ENCODE data around the gene DTWD1.
A peak's percentile ranks its signal among the peaks of the same experiment; 100 is the strongest.

Gene DTWD1

DNA sequence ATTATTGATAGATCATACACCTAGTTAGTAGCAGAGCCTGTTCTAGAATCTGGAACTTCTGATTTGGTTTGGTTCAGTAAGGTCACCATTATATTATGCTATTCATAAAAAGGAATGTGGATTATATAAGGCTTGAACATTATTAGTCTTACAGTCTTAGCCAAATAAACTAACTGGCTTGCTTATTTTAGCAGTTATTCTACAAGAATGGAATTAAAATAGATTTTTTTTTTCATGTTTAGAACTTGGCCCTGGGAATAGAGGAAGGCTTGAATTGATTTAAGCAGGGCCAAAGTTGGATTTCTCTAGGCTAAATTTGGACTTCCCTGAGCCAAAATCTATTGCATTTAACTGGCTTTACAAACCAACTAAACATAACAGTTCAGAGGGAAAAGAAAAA lies 24.4 kb downstream of the DTWD1 start:
- no peaks in the 10 kb centered on the region for H3K9me3 ChIP-seq (ENCODE audit: control extremely low read depth in 1 of 5, control insufficient read depth in 4 of 5, insufficient read depth in 2 of 5, low read depth in 1 of 5, low read length in 4 of 5)
- CTCF ChIA-PET, result no interaction called here
- peaks cover 8 to 24% (median 12%) of the 10 kb centered on the region in 4 experiments for H3K36me3 ChIP-seq (ENCODE audit: control insufficient read depth in 4 of 4, insufficient read depth in 4 of 4, low read length in 3 of 4)
- no peaks in the 10 kb centered on the region for H3K27me3 ChIP-seq (replicated peaks in 2 of 5; ENCODE audit: control insufficient read depth in 4 of 5, insufficient read depth in 5 of 5, low read length in 4 of 5)
- no peaks in the 10 kb centered on the region for H3K4me1 ChIP-seq (ENCODE audit: control extremely low read depth in 1 of 4, control insufficient read depth in 4 of 4, insufficient read depth in 4 of 4, low read length in 3 of 4)
- no peak for DNase-seq
- POLR2A ChIA-PET, result interaction anchor here (0.6 kb wide), 1 partner anchor 154 kb away, joined by 4 read pairs; no protein-coding TSS in a partner anchor
- H3K27ac ChIP-seq (ENCODE audit: insufficient read depth in 1 of 2, low read depth in 1 of 2, low read length in 2 of 2, poor library complexity in 1 of 2, severe bottlenecking in 2 of 2), result no peak overlapping the region
- H3K4me3 ChIP-seq (ENCODE audit: control insufficient read depth in 1 of 7, extremely low read depth in 1 of 7, insufficient read depth in 4 of 7, low read depth in 2 of 7, low read length in 6 of 7), result no peak overlapping the region

DNA sequence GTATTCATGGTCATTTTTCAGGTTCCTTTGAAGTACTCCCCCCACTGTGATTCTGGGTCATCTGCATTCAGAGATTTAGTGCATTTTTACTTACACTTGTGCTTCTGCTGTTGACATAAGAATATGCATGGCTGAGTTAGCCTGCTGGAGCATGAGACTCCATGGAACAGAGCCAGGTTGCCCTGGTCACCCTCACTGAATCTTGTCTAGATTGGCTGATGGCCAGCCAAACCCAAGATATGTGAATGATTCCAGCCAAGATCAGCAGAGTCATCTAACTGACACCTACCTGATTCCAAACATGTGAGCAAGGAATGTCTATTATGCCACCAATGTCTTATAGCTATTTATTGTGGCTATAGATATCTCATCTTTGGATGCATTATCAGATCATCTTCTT lies 25.1 kb downstream of the DTWD1 start:
- DNase-seq, result no peak
- POLR2A ChIA-PET, result no interaction called here
- no peak overlapping the region for H3K27ac ChIP-seq (ENCODE audit: insufficient read depth in 1 of 2, low read depth in 1 of 2, low read length in 2 of 2, poor library complexity in 1 of 2, severe bottlenecking in 2 of 2)
- H3K27me3 ChIP-seq (replicated peaks in 2 of 5; ENCODE audit: control insufficient read depth in 4 of 5, insufficient read depth in 5 of 5, low read length in 4 of 5), result no peaks in the 10 kb centered on the region
- no peak overlapping the region for H3K4me3 ChIP-seq (ENCODE audit: control insufficient read depth in 1 of 7, extremely low read depth in 1 of 7, insufficient read depth in 4 of 7, low read depth in 2 of 7, low read length in 6 of 7)
- H3K9me3 ChIP-seq (ENCODE audit: control extremely low read depth in 1 of 5, control insufficient read depth in 4 of 5, insufficient read depth in 2 of 5, low read depth in 1 of 5, low read length in 4 of 5), result no peaks in the 10 kb centered on the region
- no peaks in the 10 kb centered on the region for H3K4me1 ChIP-seq (ENCODE audit: control extremely low read depth in 1 of 4, control insufficient read depth in 4 of 4, insufficient read depth in 4 of 4, low read length in 3 of 4)
- CTCF ChIA-PET, result no interaction called here
- peaks cover 8 to 21% (median 11%) of the 10 kb centered on the region in 4 experiments for H3K36me3 ChIP-seq (ENCODE audit: control insufficient read depth in 4 of 4, insufficient read depth in 4 of 4, low read length in 3 of 4)

DNA sequence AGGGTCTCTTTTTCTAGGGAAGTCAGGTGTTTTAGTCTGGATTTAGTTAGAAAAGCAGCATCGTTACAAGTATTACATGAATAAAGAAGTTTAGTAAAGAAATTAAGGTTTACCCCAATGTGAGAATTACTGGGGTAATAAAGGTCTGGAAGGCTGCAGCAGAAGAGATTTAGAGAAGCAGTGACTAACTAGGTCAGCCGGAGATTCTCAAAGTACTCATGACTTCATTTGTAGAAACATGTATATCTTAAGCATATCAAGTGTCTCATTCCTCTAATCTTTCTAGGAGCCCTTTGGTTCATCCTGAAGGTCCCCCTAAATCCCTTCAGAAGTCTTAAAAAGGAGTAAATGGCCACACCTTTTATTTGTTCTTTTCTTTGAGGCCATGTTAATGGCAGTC lies 26.0 kb downstream of the DTWD1 start:
- Histone ChIP-seq H3K4me1 (ENCODE audit: control extremely low read depth in 1 of 4, control insufficient read depth in 4 of 4, insufficient read depth in 4 of 4, low read length in 3 of 4) (no peaks in the 10 kb centered on the region), H3K36me3 (ENCODE audit: control insufficient read depth in 4 of 4, insufficient read depth in 4 of 4, low read length in 3 of 4) (peaks cover 8 to 21% (median 11%) of the 10 kb centered on the region in 4 experiments), H3K4me3 (ENCODE audit: control insufficient read depth in 1 of 7, extremely low read depth in 1 of 7, insufficient read depth in 4 of 7, low read depth in 2 of 7, low read length in 6 of 7) (no peak overlapping the region), H3K27ac (ENCODE audit: insufficient read depth in 1 of 2, low read depth in 1 of 2, low read length in 2 of 2, poor library complexity in 1 of 2, severe bottlenecking in 2 of 2) (no peak overlapping the region), H3K27me3 (replicated peaks in 2 of 5; ENCODE audit: control insufficient read depth in 4 of 5, insufficient read depth in 5 of 5, low read length in 4 of 5) (no peaks in the 10 kb centered on the region), H3K9me3 (ENCODE audit: control extremely low read depth in 1 of 5, control insufficient read depth in 4 of 5, insufficient read depth in 2 of 5, low read depth in 1 of 5, low read length in 4 of 5) (peaks cover 0 to under 1% (median 0%) of the 10 kb centered on the region in 5 experiments)
- 100% methylated on average over 2 of the region's 2 CpGs for WGBS (ENCODE audit: insufficient coverage)
- ChIA-PET POLR2A (no interaction called here), CTCF (no interaction called here)
- DNase-seq, result no peak

DNA sequence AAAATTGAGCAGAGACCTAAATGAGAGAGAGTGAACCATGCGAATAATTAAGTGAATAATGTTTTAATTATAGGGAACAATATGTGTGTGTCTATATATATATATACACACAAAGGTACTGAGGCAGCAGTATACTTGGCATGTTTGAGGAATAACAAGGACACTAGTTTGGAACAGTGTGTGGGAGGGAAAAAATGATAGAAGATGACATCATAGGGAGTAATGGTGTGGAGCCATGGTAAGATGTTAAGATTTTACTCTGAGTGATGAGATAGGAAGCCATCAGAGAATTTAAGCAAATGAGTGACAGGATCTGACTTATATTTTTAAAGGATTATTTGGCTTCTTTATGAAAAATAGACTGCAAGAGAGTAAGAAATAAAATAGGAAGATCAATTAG lies 29.1 kb downstream of the DTWD1 start:
- H3K36me3 ChIP-seq (ENCODE audit: control insufficient read depth in 4 of 4, insufficient read depth in 4 of 4, low read length in 3 of 4), result peaks cover 3 to 9% (median 4%) of the 10 kb centered on the region in 4 experiments
- H3K4me3 ChIP-seq (ENCODE audit: control insufficient read depth in 1 of 7, extremely low read depth in 1 of 7, insufficient read depth in 4 of 7, low read depth in 2 of 7, low read length in 6 of 7), result no peak overlapping the region
- POLR2A ChIA-PET, result no interaction called here
- CTCF ChIA-PET, result no interaction called here
- no peaks in the 10 kb centered on the region for H3K4me1 ChIP-seq (ENCODE audit: control extremely low read depth in 1 of 4, control insufficient read depth in 4 of 4, insufficient read depth in 4 of 4, low read length in 3 of 4)
- H3K9me3 ChIP-seq (ENCODE audit: control extremely low read depth in 1 of 5, control insufficient read depth in 4 of 5, insufficient read depth in 2 of 5, low read depth in 1 of 5, low read length in 4 of 5), result peaks cover 3 to 20% (median 14%) of the 10 kb centered on the region in 5 experiments
- DNase-seq, result no peak
- no peak overlapping the region for H3K27ac ChIP-seq (ENCODE audit: insufficient read depth in 1 of 2, low read depth in 1 of 2, low read length in 2 of 2, poor library complexity in 1 of 2, severe bottlenecking in 2 of 2)
- WGBS (ENCODE audit: insufficient coverage), result no CpG with 5 or more reads among the region's 1 CpG
- H3K27me3 ChIP-seq (replicated peaks in 2 of 5; ENCODE audit: control insufficient read depth in 4 of 5, insufficient read depth in 5 of 5, low read length in 4 of 5), result no peaks in the 10 kb centered on the region

DNA sequence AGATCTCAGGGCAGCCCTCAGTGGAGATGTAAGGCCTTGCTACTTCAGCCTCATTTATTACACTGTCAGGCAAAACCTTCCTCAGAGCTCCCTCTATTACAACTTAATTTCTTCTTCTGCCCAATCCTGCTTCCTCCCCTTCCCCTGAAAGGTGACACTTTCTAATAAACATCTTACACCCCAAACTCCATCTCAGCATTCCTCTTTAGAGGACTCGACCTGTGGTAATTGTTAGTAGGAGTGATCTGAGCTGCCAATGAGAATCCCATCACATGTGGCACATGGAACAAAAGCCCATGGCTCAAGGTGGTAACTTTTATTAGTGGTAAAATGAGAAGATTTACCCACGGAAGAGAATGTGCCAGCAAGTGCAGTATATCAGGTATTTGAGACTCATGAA lies 29.8 kb downstream of the DTWD1 start:
- no peak overlapping the region for H3K4me3 ChIP-seq (ENCODE audit: control insufficient read depth in 1 of 7, extremely low read depth in 1 of 7, insufficient read depth in 4 of 7, low read depth in 2 of 7, low read length in 6 of 7)
- peaks cover 3 to 5% (median 4%) of the 10 kb centered on the region in 4 experiments for H3K36me3 ChIP-seq (ENCODE audit: control insufficient read depth in 4 of 4, insufficient read depth in 4 of 4, low read length in 3 of 4)
- H3K27ac ChIP-seq (ENCODE audit: insufficient read depth in 1 of 2, low read depth in 1 of 2, low read length in 2 of 2, poor library complexity in 1 of 2, severe bottlenecking in 2 of 2), result no peak overlapping the region
- CTCF ChIA-PET, result no interaction called here
- no peaks in the 10 kb centered on the region for H3K4me1 ChIP-seq (ENCODE audit: control extremely low read depth in 1 of 4, control insufficient read depth in 4 of 4, insufficient read depth in 4 of 4, low read length in 3 of 4)
- WGBS (ENCODE audit: insufficient coverage), result 100% methylated on average over 1 of the region's 2 CpGs
- POLR2A ChIA-PET, result no interaction called here
- DNase-seq, result no peak
- no peaks in the 10 kb centered on the region for H3K27me3 ChIP-seq (replicated peaks in 2 of 5; ENCODE audit: control insufficient read depth in 4 of 5, insufficient read depth in 5 of 5, low read length in 4 of 5)
- H3K9me3 ChIP-seq (ENCODE audit: control extremely low read depth in 1 of 5, control insufficient read depth in 4 of 5, insufficient read depth in 2 of 5, low read depth in 1 of 5, low read length in 4 of 5), result peaks cover 3 to 21% (median 14%) of the 10 kb centered on the region in 5 experiments

DNA sequence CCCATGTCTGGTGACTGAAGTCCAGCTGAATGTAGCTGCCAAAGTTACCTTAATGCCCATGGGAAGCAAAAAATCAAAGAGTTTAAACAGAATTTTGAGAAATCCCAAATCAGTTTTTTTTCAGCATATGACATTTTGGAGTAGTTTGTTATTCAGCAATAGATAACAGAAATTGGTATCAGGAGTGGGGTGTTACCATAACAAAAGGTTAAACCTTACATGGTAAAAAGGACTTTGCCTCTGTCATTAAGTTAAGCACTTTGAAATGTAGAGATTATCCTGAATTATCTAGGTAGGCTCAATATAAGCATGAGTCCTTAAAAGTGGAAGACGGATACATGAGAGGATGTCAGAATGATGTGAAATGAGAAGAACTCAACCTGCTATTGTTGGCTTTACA lies 32.1 kb downstream of the DTWD1 start:
- Histone ChIP-seq H3K27ac (ENCODE audit: insufficient read depth in 1 of 2, low read depth in 1 of 2, low read length in 2 of 2, poor library complexity in 1 of 2, severe bottlenecking in 2 of 2) (no peak overlapping the region), H3K9me3 (ENCODE audit: control extremely low read depth in 1 of 5, control insufficient read depth in 4 of 5, insufficient read depth in 2 of 5, low read depth in 1 of 5, low read length in 4 of 5) (peaks cover 3 to 30% (median 14%) of the 10 kb centered on the region in 5 experiments), H3K4me1 (ENCODE audit: control extremely low read depth in 1 of 4, control insufficient read depth in 4 of 4, insufficient read depth in 4 of 4, low read length in 3 of 4) (no peaks in the 10 kb centered on the region), H3K27me3 (replicated peaks in 2 of 5; ENCODE audit: control insufficient read depth in 4 of 5, insufficient read depth in 5 of 5, low read length in 4 of 5) (no peaks in the 10 kb centered on the region), H3K36me3 (ENCODE audit: control insufficient read depth in 4 of 4, insufficient read depth in 4 of 4, low read length in 3 of 4) (no peaks in the 10 kb centered on the region), H3K4me3 (ENCODE audit: control insufficient read depth in 1 of 7, extremely low read depth in 1 of 7, insufficient read depth in 4 of 7, low read depth in 2 of 7, low read length in 6 of 7) (no peak overlapping the region)
- WGBS (ENCODE audit: insufficient coverage), result 100% methylated on average over 1 of the region's 1 CpG
- peak in 1 of 3 donors; percentile 5 for DNase-seq
- ChIA-PET POLR2A (interaction anchor here (0.6 kb wide), 1 partner anchor 47 kb away, joined by 4 read pairs; no protein-coding TSS in a partner anchor), CTCF (no interaction called here)

DNA sequence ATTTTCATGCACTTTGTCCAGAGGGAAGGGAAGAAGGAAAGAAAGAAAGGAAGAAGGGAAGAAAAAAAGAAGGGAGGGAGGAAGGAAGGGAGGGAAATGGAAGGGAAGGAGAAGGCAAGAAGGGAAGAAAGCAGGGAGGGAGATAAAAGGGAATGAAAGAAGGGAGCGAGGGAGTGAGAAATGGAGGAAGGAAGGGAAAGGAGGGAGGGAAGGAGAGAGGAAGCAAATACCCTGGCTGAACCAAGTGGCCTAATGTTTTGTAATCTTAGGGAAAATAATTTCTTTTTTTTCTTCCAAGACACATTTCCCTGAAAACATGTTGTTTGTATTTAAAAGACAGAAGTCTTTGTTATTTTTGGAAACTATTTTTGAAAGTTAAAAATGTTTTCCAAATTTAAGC lies 35.9 kb downstream of the DTWD1 start:
- no peak for DNase-seq
- CTCF ChIA-PET, result no interaction called here
- Histone ChIP-seq H3K36me3 (ENCODE audit: control insufficient read depth in 4 of 4, insufficient read depth in 4 of 4, low read length in 3 of 4) (no peaks in the 10 kb centered on the region), H3K27ac (ENCODE audit: insufficient read depth in 1 of 2, low read depth in 1 of 2, low read length in 2 of 2, poor library complexity in 1 of 2, severe bottlenecking in 2 of 2) (no peak overlapping the region), H3K4me1 (ENCODE audit: control extremely low read depth in 1 of 4, control insufficient read depth in 4 of 4, insufficient read depth in 4 of 4, low read length in 3 of 4) (no peaks in the 10 kb centered on the region), H3K27me3 (replicated peaks in 2 of 5; ENCODE audit: control insufficient read depth in 4 of 5, insufficient read depth in 5 of 5, low read length in 4 of 5) (no peaks in the 10 kb centered on the region), H3K9me3 (ENCODE audit: control extremely low read depth in 1 of 5, control insufficient read depth in 4 of 5, insufficient read depth in 2 of 5, low read depth in 1 of 5, low read length in 4 of 5) (peaks cover 3 to 31% (median 14%) of the 10 kb centered on the region in 5 experiments), H3K4me3 (ENCODE audit: control insufficient read depth in 1 of 7, extremely low read depth in 1 of 7, insufficient read depth in 4 of 7, low read depth in 2 of 7, low read length in 6 of 7) (no peak overlapping the region)
- POLR2A ChIA-PET, result no interaction called here
- WGBS (ENCODE audit: insufficient coverage), result 100% methylated on average over 1 of the region's 1 CpG
